Measurements from ENCODE around the gene SCNN1A.
"Not testable (repeated sequence)": the region's sequence is repeated elsewhere in the genome, so short reads cannot be mapped to it uniquely, and the experiment has no call there.

Gene SCNN1A

GRCh38 chr12:6351622-6352021, 23.7 kb downstream of the SCNN1A start:
- no peak for DNase-seq (ENCODE audit: low read depth in 1 of 2, low spot score in 1 of 2)

GRCh38 chr12:6347367-6348338, 27.7 kb downstream of the SCNN1A start:
- no peak for DNase-seq (ENCODE audit: low read depth in 1 of 2, low spot score in 1 of 2)

- no peak for DNase-seq (ENCODE audit: low read depth in 1 of 2, low spot score in 1 of 2)
Measured at GRCh38 chr12:6346942-6347341, 28.4 kb downstream of the SCNN1A start.

- DNase-seq (ENCODE audit: low read depth in 1 of 2, low spot score in 1 of 2) = no peak
Measured at GRCh38 chr12:6346235-6346832, 29.0 kb downstream of the SCNN1A start.

- DNase-seq (ENCODE audit: low read depth in 1 of 2, low spot score in 1 of 2) = no peak
Measured at GRCh38 chr12:6345319-6346091, 29.9 kb downstream of the SCNN1A start.

GRCh38 chr12:6344101-6344660, 31.2 kb downstream of the SCNN1A start:
- not testable (repeated sequence) for DNase-seq (ENCODE audit: low read depth in 1 of 2, low spot score in 1 of 2)

GRCh38 chr12:6343518-6343917, 31.8 kb downstream of the SCNN1A start:
- no peak for DNase-seq (ENCODE audit: low read depth in 1 of 2, low spot score in 1 of 2)

GRCh38 chr12:6342140-6342889, 33.0 kb downstream of the SCNN1A start:
- DNase-seq (ENCODE audit: low read depth in 1 of 2, low spot score in 1 of 2) = no peak

- peak in 1 of 2 donors; percentile 42 for DNase-seq (ENCODE audit: low read depth in 1 of 2, low spot score in 1 of 2)
Measured at GRCh38 chr12:6341417-6342139, 33.8 kb downstream of the SCNN1A start, which contains the start of gene TNFRSF1A. Gene TNFRSF1A (minus strand): TSS chr12:6342076. CDS start chr12:6341814, 262 bp downstream.

- DNase-seq (ENCODE audit: low read depth in 1 of 2, low spot score in 1 of 2) = no peak
Measured at GRCh38 chr12:6340745-6341416, 34.5 kb downstream of the SCNN1A start.

- no peak for DNase-seq (ENCODE audit: low read depth in 1 of 2, low spot score in 1 of 2)
Measured at GRCh38 chr12:6340032-6340638, 35.2 kb downstream of the SCNN1A start.

GRCh38 chr12:6338955-6339354, 36.4 kb downstream of the SCNN1A start:
- no peak for DNase-seq (ENCODE audit: low read depth in 1 of 2, low spot score in 1 of 2)

GRCh38 chr12:6338536-6338935, 36.8 kb downstream of the SCNN1A start:
- not testable (repeated sequence) for DNase-seq (ENCODE audit: low read depth in 1 of 2, low spot score in 1 of 2)

GRCh38 chr12:6337958-6338433, 37.4 kb downstream of the SCNN1A start:
- no peak for DNase-seq (ENCODE audit: low read depth in 1 of 2, low spot score in 1 of 2)

- DNase-seq (ENCODE audit: low read depth in 1 of 2, low spot score in 1 of 2) = no peak
Measured at GRCh38 chr12:6336889-6337853, 38.2 kb downstream of the SCNN1A start.

GRCh38 chr12:6336079-6336888, 39.1 kb downstream of the SCNN1A start:
- DNase-seq (ENCODE audit: low read depth in 1 of 2, low spot score in 1 of 2) = peak in 1 of 2 donors; percentile 39
